ENCODE measurements around the gene COL4A1.

The COL4A1 gene

GRCh38 chr13:110308656-110309359 lies 1.9 kb upstream of the COL4A1 start:
- no peak for DNase-seq (ENCODE audit: low read depth)

DNA sequence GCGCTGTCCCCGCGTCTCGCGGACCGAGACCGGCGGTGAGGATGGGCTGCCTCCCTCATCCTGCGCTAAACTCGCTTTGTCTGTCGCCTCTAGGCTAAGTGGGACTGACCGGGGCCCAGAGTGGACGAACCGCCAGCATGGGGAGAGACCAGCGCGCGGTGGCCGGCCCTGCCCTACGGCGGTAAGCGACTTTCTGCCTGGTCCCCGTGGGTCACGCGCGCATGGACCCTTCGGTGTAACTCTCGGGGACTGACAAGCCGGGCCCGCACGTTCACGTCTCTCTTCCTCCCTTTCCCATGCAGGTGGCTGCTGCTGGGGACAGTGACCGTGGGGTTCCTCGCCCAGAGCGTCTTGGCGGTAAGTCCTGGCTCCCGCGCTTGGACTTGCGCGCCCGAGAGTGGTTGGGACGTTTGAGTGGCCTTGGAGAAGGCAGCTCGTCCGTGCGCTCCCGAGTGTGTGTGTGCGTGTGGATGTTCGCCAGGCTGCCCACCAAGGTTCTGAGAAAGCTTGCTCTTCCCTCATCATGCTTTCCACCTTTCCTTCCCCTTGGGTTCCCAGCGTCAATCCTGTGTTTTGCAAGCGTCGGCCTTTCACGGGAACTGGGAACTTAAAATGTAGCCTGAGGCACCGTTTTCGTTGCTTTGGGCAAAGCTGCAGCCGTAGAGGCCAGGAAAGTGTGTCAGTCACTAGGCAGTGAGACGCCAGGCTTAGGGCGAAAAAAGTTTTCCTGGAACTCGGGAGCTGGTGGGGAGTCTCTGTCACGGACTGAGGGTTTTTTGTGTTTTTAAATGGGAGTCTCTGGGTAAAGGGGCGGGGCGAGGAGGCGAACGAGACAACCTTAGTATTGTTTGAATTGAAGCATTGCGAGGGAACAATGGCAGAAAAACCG lies 1.1 kb upstream of the COL4A1 start:
- DNase-seq (ENCODE audit: low read depth), result no peak

GRCh38 chr13:110306340-110306959 lies 507 bp downstream of the COL4A1 start:
- DNase-seq (ENCODE audit: low read depth), result no peak

GRCh38 chr13:110305949-110306339 lies 1.0 kb downstream of the COL4A1 start:
- no peak for DNase-seq (ENCODE audit: low read depth)

GRCh38 chr13:110305544-110305943 lies 1.4 kb downstream of the COL4A1 start:
- no peak for DNase-seq (ENCODE audit: low read depth)

GRCh38 chr13:110305001-110305400 lies 2.0 kb downstream of the COL4A1 start:
- no peak for DNase-seq (ENCODE audit: low read depth)

GRCh38 chr13:110304256-110304655 lies 2.7 kb downstream of the COL4A1 start:
- DNase-seq (ENCODE audit: low read depth), result no peak

- no peak for DNase-seq (ENCODE audit: low read depth)
Observed at GRCh38 chr13:110303644-110304043, 3.3 kb downstream of the COL4A1 start.

GRCh38 chr13:110302997-110303396 lies 4.0 kb downstream of the COL4A1 start:
- no peak for DNase-seq (ENCODE audit: low read depth)

DNA sequence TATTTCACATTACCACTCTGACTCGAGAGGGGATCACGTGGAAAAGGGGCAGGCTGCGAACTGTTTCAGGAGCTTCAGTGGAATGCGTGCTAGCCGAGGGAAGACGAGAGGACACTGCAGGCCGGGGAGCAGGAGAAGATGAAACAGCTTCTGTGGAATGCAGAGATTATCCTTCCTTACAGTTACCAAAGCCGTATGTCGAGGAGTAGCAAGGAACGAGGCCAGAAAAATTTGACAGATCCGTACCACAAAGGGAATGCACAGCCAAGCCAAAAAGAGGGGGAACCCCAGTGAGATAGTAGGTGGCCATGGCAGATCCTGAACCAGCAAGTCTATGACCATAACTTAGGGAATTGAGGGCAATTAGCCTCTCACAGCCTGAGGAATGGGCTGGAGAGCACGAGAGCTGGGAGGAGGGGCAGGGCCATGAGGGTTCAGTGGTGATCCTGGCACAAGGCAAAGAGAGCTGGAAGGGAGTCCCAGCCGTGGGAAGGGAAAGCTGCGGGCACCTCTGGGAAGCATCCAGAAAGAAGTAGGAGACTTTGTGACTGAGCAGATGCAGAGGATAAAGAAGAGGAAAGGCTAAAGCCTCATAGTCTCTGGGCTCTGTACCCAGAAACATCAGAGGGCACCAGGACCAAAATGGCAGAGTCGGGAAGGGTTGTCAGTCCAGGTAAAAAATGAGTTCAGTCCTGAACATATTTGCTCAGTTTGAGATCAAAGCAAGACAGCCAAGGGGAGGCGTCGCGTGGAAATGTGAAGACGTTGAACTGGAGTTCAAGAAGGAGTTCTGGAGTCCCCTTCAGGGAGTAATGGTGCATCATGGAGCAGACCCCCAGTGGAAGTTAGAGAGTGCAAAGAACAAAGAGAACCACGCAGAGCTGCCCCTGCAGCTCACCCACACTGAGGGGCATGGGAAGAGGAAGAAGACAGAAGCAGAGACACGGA lies 5.1 kb downstream of the COL4A1 start:
- DNase-seq (ENCODE audit: low read depth), result no peak

DNA sequence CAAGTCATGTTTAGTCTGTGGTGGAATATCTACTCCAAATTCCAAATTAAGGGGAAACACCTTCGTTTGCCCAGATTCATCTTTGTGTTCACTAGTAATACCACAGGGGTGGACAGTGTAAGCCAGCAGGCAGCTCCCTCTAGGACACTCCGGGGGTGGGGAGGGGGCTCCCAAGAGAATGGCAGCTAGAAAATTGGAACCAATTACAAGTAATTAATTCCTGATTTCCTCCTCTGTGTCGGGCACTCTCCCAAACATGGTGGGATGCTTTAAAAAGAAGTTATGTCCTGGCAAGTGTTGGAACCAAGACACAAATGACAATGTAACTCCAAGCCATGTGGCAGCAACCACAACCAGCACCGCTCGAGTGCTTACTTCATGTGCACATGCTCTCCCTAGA lies 5.9 kb downstream of the COL4A1 start:
- DNase-seq (ENCODE audit: low read depth), result no peak

- no peak for DNase-seq (ENCODE audit: low read depth)
Observed at GRCh38 chr13:110300090-110300815, 6.7 kb downstream of the COL4A1 start.

- DNase-seq (ENCODE audit: low read depth), result no peak
Observed at GRCh38 chr13:110299283-110299840, 7.6 kb downstream of the COL4A1 start.

DNA sequence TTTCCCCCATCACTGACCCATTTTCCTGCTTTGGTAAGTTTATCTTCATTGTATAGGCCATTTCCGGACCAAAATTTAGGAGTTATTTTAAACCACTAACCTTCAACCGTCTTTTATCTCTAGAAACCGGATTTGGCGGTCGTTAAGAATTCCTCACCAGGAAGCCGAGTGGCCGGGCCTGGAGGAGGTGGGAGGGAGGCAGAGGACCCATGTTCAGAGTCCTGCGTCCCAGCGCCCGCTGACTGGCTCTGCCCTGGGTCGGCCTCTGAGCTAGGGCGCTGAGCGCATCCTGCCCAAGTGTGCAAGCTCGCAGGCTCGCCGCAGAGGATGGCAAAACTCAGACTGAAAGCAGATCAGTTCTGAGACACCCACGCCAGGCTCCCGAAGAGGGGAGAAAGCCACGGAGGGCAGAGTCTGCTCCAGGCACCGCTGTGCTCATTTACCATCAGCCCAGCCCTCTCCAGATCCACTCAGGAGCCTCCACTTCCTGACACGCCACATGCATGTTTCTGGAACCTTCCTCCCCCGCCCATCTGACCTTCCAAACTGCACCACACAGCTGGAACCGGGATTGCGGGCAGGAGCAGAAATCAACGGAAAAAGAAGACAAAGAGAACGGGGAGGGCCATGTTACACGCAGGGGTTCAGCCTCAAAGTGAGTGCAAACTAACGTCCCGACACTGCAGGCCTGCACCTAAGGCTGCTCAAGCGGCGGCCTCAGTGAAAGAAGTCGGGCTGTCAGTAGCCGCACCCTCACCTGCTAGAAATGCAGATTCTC lies 8.3 kb downstream of the COL4A1 start:
- DNase-seq (ENCODE audit: low read depth), result no peak

DNA sequence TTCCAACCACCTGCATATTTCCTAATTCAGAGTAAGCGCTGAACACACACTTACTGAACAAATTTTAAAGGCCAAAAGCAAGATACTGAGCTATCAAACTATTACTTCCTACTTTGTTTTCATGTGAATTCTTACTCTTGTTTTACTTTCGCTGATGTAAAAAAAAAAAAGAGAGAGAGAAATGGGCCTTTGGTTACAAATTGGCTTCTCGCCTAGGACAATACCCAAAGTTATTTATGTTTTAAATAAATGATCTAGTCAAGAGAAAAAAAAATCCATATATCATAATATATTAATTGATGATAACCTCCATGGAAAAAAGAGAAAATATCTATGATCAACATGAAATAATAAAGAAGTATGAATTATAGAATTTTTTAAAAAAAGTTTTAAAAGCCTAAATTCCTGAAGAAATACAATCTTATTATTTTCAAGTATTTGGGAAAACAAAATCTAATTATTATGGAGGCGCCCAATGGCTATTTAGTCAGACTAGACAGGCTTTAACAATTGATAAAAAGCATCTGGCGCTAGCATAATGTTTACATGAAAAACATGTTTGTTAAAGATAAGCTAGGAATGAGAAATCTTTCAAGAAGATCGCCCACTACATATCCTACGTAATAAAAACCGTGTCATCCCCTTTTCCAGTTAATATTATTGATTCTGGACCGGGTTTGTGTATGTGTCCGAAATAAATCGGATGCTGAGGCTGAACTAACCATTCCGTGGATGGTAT lies 9.0 kb downstream of the COL4A1 start:
- DNase-seq (ENCODE audit: low read depth), result no peak

DNA sequence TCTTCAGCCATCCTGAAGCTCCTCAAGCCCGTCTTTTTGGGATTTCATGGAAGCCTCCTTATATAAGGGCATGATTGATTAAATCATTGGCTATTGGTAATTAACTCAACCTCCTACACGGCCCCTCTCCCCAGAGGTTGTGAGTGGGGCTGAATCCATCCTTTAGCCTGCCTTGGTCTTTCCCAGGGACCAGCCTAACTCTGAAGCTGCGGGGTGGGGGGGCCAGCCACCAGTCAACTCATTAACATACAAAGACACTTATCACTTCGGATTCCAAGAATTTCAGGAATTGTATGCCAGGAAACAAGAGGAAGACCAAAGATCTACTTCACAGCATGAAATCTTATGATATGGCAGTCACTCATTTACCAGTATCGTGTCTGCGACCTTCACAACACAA lies 9.9 kb downstream of the COL4A1 start:
- no peak for DNase-seq (ENCODE audit: low read depth)

- no peak for DNase-seq (ENCODE audit: low read depth)
Observed at GRCh38 chr13:110294622-110295021, 12.3 kb downstream of the COL4A1 start.

DNA sequence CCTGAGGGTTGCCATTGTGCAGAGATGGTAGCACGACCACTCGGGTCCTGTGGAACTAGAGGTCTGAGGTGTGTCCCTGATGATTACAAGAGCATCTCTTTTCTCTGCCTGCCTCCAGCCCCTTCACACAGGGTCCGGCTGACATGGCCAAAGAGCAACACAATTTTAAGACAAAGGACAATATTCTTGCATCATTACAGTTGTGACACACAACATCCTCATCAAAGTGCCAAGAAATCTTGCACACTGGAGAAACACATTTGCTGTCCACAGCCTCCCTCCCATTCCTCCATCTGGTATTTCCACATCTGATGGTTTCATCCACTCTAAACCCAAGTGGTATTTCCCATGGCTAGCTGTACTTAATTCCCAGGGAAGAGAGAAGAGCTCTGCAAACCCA lies 12.8 kb downstream of the COL4A1 start:
- DNase-seq (ENCODE audit: low read depth), result no peak

DNA sequence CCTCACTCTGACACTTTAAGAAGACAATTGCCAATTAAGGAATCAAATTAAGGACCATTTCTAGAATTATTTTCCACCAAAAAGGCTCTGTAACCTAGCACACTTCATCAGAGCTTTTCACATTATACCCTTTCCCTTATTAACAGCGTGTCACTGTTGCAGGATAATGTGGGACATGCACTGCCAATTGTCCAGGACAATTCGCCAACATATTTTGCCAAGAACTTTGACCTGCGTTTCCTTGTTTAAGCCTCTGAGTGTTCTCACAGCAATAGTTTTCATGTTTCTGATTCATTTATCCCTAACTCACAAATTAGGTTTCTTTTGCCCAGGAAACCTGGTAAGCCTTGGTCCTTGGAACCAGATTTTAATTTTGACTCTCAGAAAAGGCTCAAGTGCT lies 13.3 kb downstream of the COL4A1 start:
- no peak for DNase-seq (ENCODE audit: low read depth)

All from stimulated activated CD8-positive, alpha-beta memory T cell treated with anti-CD3 and anti-CD28 coated beads, Interleukin-4, amount 100 ng/mL, for 24 hours (primary cell).